Activated CD4-positive, CD25-positive, alpha-beta regulatory T cell treated with anti-CD3 and anti-CD28 coated beads, Interleukin-2, amount 50 U/mL, for 72 hours (primary cell): ENCODE data around the gene HNRNPR.
"Not testable (repeated sequence)": the region's sequence is repeated elsewhere in the genome, so short reads cannot be mapped to it uniquely, and the experiment has no call there.

Source experiments
- DNase-seq: peaks from one replicate; pipeline ENCODE4 v3.0.0; 2021

Gene HNRNPR

DNA sequence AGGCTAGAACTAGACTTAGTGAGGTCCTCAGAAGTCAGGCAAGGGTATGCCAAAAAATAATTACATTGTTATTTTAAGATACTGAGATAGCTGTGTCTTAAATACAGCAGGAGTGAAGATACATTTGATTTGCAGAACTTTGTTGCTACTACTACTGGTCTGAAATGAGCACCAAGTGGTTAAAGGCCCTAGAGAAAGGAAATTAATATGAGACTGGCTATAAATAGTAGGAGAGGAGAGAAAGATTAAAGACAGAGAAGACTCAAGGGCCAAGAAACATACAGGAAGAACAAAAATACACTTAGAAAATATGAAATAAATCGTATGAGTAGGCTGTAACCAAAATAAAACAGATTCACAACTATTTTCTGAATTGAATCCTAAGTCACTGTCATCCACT, 21.3 kb downstream of the HNRNPR start:
- DNase-seq, result no peak

DNA sequence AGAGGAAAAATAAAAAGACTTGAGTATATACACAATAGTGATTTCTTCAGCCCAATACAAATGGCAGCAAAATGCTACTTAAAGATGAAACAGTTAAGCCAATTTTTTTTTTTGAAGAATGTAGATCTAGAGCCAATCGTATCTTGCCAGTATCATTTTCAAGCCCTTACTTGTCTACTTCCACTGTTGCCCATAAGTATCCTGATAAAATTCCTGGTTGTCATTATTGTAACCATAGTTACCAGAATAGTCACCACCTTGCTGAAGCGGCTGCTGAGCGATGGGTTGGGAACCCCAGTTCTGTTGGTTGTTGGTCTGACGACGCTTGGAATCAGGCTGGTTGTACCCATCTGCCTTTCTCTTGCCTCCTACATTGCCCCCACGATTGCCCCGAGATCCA, 33.8 kb downstream of the HNRNPR start:
- DNase-seq, result not testable (repeated sequence)

DNA sequence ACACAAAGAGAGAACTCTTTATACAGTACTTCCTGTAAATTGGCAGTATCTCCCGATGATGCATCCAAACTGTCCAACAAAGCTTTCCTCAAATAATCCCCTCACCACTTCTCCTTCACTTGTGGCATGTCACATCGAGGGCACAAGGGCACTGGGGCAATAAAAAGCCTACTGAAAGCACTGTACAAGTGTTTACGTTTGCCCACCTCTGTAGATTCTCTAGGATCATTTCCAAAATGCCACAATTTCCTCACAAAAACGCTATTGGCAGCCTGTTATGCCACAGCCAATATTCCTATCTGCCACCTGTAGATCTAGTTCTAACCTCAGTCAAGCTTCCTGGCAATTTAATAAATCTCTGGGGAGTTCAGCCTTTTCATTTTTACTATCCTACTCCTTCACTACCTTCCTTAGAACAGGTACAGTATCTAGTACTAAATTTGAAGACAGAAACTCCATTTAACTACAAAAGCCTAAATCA, 39.9 kb downstream of the HNRNPR start:
- no peak for DNase-seq

DNA sequence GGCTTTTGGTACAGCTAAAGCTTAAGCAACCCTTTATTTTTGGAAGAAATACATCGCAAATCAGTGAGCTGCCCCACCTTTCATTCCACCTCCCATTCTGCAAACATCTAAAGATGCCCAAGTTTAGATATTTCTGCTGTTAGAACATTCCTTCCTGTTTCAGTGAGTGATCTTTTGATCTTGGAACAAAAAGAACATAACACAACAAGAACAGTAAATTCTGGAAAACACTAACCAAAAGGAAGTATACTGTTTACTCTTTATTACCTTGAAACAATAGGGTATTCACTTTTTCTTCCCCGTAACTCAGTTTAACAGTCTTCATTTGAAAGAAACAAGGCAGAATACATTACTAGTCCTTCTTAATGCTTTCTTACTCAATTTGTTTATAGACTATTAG, 40.6 kb downstream of the HNRNPR start:
- no peak for DNase-seq

DNA sequence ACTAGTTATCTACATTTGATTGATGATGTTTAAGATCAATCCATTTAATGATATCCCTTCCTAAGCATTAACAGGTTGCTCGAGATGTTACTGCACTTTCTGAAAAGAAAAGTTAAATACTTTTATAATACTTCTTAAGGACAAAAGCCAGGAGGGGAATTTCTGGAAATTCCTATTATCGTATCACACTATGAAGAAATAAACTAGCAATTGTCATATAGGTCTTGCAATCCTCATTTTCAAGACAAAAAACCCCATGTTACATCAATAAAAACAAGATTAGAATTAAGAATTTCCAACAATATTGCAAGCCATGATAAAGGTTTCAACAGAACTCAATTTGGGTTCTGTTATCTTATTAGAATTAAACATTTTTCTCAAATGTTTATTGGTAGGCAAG, 47.2 kb downstream of the HNRNPR start:
- DNase-seq, result no peak

DNA sequence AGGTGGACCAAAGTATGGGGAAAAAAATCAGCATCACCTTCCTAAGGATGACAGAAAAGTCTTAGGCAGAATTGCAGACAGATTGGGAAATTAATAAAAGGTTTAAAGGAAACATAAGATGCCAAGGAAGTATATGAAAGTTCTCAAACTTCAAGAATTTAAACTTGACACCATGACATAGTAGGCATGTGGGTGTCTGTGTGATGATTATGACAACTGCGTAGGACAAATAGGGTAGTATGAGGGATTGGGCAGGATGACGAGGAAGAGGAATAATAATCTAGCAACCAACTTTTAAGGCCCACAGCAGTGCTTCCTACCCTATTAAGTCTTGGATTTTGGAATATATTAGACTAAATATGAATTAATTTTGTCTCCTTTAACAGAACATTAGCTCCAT, 52.4 kb downstream of the HNRNPR start:
- no peak for DNase-seq

DNA sequence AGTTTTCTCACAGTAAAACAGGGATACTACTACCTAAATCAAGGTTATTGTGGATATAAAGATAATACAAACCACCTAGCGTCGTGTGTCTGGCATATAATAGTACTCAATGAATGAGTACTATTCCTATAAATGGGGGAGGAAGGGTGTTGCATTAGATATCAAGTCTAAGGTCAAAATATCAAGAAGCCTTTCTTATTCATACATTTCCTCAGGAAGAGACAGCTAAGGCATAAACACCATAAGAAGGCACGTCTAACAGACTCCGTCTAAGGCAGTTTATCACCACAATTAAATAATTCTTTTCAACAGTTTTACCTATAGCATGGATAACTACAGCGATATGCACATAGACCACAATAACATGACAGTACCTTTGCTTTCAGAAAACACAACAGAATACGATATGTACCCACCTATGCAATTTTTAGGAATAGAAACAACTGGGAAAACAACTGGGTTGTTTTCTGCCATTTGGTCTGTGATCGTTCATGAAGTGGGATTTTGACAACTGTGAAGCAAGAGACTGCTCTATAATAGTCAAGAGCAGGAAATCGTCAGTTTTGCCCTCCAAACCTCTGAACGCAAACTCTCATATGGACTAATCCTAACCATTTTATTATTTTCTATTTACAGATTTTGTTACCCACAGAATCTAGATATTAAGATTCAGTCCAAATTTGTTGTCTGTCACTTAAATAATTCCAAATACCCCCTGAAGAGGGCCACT, 53.1 kb downstream of the HNRNPR start:
- DNase-seq, result no peak

DNA sequence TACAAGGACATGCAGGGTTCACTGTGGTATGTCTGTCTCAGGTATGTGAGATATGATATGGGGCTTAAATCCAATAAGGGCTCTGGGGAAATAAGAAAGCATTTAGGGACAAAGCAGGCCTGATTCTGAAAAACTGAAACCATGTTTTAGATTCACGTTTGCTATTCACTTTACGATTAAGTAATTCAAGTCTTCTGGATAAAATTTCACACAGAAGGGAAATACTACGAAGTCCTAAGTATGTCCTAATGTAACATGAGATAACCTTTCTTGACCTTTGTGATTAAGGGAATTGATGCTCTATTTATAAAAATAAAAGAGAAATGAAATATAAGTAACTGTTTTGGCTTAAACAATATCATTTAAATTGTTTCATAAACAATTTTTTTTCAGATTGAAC, 55.4 kb downstream of the HNRNPR start:
- no peak for DNase-seq

DNA sequence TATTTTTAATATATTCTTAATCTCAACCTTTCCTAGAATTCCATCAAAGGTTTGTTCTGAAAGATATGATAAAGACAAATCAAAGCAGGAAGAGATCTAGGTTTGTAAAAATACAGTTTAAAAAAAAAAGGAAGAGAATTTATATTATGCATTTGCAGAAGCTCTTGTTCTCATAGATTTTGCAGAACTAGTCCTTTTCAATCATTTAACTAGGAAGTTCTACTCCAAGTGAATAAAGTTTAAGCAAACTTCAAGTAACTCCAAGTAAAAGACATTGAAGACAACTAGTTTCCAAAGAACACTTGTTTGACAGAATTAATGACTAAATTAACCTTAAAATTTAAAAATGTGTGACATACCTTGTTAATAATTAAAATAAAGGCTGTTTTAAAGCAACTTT, 55.9 kb downstream of the HNRNPR start:
- DNase-seq, result no peak

DNA sequence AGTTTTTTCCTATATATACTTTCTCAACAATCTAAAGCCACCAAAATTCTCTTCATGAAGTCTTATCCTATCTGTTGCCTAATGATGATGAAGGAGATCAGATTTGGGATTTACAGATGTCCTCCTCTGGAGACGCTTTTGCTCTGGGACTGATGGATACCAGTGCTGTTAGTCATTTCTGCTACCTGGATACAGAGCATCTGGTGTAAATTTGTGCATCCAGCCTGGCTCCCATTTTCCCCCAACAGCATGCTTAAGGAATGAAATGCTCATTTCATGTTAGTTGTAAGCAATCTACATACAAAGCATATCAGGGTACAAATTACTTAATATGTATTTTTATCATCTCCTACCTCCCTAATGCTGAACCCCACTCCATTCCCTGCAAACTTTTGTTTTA, 57.7 kb downstream of the HNRNPR start:
- no peak for DNase-seq

DNA sequence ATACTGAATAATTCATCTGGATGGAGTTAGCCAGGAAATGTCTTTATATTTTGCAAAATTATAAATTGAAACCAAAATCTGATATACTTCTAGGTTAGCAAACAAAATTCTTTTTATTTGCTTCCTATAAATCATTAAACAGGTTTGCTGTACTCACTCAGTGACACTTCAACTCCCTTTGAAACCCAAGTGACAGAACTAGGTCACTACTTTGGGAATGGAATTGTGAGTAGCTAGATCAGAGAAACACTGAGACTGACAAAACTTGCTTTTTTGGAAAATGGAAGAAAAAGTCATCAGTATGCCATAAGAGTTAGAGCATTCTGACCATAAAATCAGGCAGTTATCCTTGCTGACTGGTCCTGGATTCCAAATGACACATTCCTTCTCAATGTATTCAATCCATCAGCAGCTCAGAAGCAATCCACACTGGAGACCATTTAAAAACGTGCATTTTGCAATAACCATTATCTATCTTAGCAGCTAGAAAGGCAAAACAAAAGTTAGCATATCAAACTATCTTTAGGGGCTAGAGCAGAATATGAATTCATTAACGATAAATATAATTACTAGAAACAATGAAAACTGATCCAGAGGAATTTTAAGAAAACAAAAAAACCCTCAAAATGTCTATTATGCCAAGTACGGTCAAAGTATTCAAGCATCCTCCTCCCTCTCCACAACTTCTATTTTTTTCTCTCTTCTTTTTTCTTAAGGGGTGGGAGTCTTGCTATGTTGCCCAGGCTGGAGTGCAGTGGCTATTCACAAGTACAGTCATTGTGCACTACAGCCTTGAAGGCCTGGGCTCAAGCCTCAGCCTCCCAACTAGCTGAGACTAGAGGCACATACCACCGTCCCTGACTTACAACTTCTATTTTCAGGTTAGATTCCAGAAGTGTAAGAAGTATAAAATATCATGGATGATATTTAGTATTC, 60.1 kb downstream of the HNRNPR start:
- no peak for DNase-seq

DNA sequence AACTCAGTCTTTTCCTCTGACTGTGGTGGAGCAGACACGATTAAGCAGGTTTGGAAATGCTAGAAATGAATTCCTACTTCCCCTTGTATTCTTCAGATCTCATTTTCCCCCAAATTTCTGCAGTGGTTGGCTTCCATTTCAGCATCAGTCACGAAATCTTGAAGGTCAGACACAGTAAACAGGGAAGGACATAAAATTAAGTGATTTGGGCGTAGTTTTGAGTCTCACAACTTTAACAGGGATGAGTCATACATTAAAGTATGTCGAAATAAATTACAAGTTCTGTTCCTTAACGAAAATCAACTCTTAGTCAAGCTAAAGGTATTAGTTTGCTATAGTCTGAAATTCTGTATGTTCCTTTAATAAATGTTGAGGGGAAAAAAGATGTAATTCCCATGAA, 61.1 kb downstream of the HNRNPR start:
- DNase-seq, result no peak

DNA sequence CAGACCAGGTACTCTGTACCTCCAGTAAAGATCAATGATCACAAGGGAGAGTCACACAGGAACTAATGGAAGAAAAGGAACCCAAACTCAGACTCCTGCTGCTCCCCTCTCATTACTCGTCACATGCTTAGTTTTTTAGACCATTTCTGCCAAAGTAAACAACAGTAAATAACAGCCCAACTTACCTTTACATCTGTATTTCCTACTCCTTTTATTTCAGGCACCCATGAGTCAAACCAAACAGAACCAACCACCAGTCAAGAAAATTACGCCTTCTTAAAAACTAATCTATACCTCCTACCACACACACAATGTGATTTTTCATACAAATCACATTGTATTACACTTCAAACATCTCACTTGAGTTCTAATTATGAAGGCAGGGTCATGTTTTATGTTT, 65.4 kb downstream of the HNRNPR start:
- no peak for DNase-seq

DNA sequence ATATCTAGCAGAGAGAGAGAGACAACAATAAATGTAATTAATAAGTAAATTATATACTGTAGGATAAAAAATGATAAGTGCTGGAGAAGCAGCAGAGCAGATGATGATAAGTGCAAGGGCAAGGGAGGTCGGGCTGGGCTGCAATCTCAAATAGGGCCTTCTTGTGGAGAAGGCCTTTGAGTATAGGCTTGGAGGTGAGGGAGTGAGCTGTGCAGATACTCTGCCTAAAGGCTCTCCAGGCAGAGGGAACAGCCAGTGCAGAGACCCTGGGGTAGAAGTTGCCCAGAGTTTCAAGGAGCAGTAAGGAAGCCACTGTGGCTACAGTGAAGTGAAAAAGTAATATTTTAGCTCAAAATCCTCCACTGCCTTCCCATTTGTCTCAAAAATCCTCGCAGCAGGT, 67.6 kb downstream of the HNRNPR start:
- no peak for DNase-seq

DNA sequence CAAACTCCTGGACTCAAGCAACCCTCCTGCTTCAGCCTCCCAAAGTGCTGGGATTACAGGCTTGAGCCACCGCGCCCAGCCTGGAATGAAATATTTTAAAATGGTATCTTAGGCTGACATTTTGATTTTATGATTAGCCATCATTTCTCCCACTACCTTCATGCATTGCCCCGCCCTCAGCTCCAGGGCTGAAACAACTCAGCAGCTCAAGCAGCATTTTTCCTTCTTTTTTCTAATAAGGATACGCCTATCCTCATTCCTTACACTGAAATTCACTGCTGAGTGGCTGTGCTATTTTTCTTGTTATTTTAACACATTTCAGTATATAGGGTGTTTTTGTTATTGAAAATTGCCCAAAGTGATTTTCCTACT, 70.0 kb downstream of the HNRNPR start:
- no peak for DNase-seq

DNA sequence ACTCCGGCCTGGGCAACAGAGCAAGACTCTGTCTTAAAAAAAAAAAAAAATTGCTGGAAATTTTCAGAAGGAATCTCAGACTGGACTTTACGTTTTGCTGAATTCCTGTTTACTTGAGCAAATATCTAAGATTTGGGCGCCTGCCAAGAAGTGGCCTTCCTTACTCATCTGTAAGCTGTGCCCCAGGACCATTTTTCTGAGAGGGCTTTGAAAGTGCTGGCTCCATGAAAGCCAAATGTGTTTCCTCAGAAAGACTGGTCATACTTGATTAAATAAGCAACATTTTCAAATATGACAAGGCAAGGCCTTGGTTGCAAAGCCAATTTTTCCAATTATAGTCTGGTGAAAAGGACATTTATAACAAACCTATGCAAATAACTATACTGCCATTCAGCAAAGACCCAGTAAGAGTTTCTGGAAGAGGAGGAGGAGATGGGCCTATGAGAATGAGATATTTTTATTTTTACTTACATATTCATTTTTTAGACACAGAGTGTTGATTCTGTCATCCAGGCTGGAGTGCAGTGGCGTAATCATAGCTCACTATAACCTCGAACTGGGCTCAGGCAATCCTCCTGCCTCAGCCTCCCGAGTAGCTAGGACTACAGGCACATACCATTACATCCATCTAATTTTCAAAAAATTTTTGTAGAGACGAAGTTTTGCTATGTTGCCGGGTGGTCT, 70.5 kb downstream of the HNRNPR start:
- no peak for DNase-seq

DNA sequence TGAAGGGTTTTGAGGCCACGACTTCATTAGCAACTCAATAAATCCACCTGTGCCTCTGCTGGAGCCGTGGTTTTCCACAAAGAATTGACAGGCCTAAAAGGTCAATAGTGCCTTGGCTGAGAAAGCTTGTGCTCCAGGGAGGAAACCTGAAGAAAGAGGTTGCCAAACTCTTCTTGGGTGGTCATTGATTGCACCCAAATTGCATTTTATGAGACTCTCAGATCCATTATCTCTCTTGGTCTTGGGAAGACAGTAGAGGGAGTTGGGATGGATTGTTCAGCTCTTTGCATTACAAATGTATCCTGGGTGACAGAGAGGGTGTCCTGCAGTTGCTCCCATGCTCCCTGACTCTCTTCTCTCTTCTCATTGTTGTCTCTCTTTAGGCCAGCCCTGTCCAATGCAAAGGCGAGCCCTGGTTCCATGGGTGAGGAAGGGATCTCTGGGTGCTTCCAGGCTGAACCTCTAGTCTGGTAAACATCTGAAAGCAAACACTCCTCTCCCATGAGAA, 80.7 kb downstream of the HNRNPR start:
- DNase-seq, result no peak

DNA sequence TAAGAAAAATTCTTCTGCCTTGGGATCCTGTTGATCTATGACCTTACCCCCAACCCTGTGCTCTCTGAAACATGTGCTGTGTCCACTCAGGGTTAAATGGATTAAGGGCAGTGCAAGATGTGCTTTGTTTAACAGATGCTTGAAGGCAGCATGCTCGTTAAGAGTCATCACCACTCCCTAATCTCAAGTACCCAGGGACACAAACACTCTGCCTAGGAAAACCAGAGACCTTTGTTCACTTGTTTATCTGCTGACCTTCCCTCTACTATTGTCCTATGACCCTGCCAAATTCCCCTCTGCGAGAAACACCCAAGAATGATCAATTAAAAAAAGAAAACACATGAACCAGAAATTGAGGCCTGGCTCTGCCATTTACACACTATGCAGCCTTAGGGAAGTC, 86.0 kb downstream of the HNRNPR start:
- not testable (repeated sequence) for DNase-seq

DNA sequence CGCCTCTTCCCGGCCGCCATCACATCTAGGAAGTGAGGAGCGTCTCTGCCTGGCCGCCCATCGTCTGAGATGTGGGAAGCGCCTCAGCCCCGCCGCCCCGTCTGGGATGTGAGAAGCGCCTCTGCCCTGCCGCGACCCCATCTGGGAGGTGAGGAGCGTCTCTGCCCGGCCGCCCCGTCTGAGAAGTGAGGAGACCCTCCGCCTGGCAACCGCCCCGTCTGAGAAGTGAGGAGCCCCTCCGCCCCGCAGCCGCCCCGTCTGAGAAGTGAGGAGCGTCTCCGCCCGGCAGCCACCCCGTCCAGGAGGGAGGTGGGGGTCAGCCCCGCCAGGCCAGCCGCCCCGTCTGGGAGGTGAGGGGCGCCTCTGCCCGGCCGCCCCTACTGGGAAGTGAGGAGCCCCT, 86.7 kb downstream of the HNRNPR start:
- not testable (repeated sequence) for DNase-seq
